Measurements from ENCODE around the gene GALNT12.

Gene GALNT12

GRCh38 chr9:98873951-98874371, 66.5 kb downstream of the GALNT12 start:
- no peak for DNase-seq (ENCODE audit: low read depth)
- TF ChIP-seq CTCF (IDR thresholded peaks at IDR 0.05; ENCODE audit: low read depth, low read length, missing control alignments), result no peak
- H3K4me3 ChIP-seq (ENCODE audit: low read depth, low read length), result no peak overlapping the region
- in situ Hi-C loops (cut with HindIII; ENCODE audit: low sequenced_read_pairs), result loop anchor here (5.0 to 10.0 kb wide), 2 partner anchors 88 to 121 kb away; no protein-coding TSS in a partner anchor

- no peak for TF ChIP-seq CTCF (IDR thresholded peaks at IDR 0.05; ENCODE audit: low read depth, low read length, missing control alignments)
- in situ Hi-C loops (cut with HindIII; ENCODE audit: low sequenced_read_pairs), result loop anchor here (5.0 to 10.0 kb wide), 2 partner anchors 88 to 120 kb away; no protein-coding TSS in a partner anchor
Measured at GRCh38 chr9:98874721-98875255, 67.3 kb downstream of the GALNT12 start.

GRCh38 chr9:98875536-98875935, 68.1 kb downstream of the GALNT12 start:
- in situ Hi-C loops (cut with HindIII; ENCODE audit: low sequenced_read_pairs), result loop anchor here (10.0 kb wide), 1 partner anchor 119 kb away; no protein-coding TSS in a partner anchor
- H3K4me3 ChIP-seq (ENCODE audit: low read depth, low read length), result no peak overlapping the region
- DNase-seq (ENCODE audit: low read depth), result no peak
- no peak for TF ChIP-seq CTCF (IDR thresholded peaks at IDR 0.05; ENCODE audit: low read depth, low read length, missing control alignments)

More at GRCh38 chr9:98874721-98875255, 67.3 kb downstream of the GALNT12 start:
- no peak overlapping the region for H3K4me3 ChIP-seq (ENCODE audit: low read depth, low read length)
- DNase-seq (ENCODE audit: low read depth), result no peak

- TF ChIP-seq CTCF (IDR thresholded peaks at IDR 0.05; ENCODE audit: low read depth, low read length, missing control alignments), result no peak
- in situ Hi-C loops (cut with HindIII; ENCODE audit: low sequenced_read_pairs), result loop anchor here (10.0 kb wide), 1 partner anchor 117 kb away; no protein-coding TSS in a partner anchor
- DNase-seq (ENCODE audit: low read depth), result no peak
- H3K4me3 ChIP-seq (ENCODE audit: low read depth, low read length), result no peak overlapping the region
Measured at GRCh38 chr9:98877311-98877710, 69.8 kb downstream of the GALNT12 start.

GRCh38 chr9:98879094-98879962, 71.9 kb downstream of the GALNT12 start:
- no peak overlapping the region for H3K4me3 ChIP-seq (ENCODE audit: low read depth, low read length)
- in situ Hi-C loops (cut with HindIII; ENCODE audit: low sequenced_read_pairs), result loop anchor here (10.0 kb wide), 1 partner anchor 115 kb away; no protein-coding TSS in a partner anchor
- no peak for DNase-seq (ENCODE audit: low read depth)
- TF ChIP-seq CTCF (IDR thresholded peaks at IDR 0.05; ENCODE audit: low read depth, low read length, missing control alignments), result no peak

GRCh38 chr9:98879963-98880310, 72.5 kb downstream of the GALNT12 start:
- in situ Hi-C loops (cut with HindIII; ENCODE audit: low sequenced_read_pairs), result loop anchor here (10.0 kb wide), 1 partner anchor 115 kb away; no protein-coding TSS in a partner anchor
- TF ChIP-seq CTCF (IDR thresholded peaks at IDR 0.05; ENCODE audit: low read depth, low read length, missing control alignments), result no peak
- no peak for DNase-seq (ENCODE audit: low read depth)
- H3K4me3 ChIP-seq (ENCODE audit: low read depth, low read length), result no peak overlapping the region
